Measurements from ENCODE around the gene TNNT2. TPM values are rescaled to one million over a fixed set of nuclear protein-coding genes. Genes with fewer than 3 reads are reported as not detected.
A peak's percentile ranks its signal among the peaks of the same experiment; 100 is the strongest.

TNNT2 gene
- total and polyA plus RNA-seq, 2 of the 8 experiments (the other 6 are each of a cell fraction or from before 2014, with no cell fraction given), result 3.1 to 21.0 TPM

GRCh38 chr1:201362906-201363305, 14.6 kb downstream of the TNNT2 start:
- Histone ChIP-seq H3K18ac (ENCODE audit: extremely low read depth, low read length) (no peak overlapping the region), H3K14ac (ENCODE audit: insufficient read length) (no peak overlapping the region), H3K9me3 (ENCODE audit: insufficient read depth in 2 of 2, low read depth in 1 of 2, low read length in 1 of 2) (no peaks in the 10 kb centered on the region), H3K9ac (replicated peaks in 1 of 4; ENCODE audit: extremely low read depth in 1 of 4, low read depth in 3 of 4, low read length in 3 of 4) (no peak overlapping the region), H3K4me3 (ENCODE audit: extremely low read depth in 1 of 4, insufficient read depth in 2 of 4, low read depth in 3 of 4, low read length in 4 of 4) (no peak overlapping the region), H2BK20ac (ENCODE audit: low read length) (no peak overlapping the region), H3K27ac (ENCODE audit: low read depth, low read length) (no peak overlapping the region), H2BK15ac (ENCODE audit: low read length) (no peak overlapping the region), H3K23me2 (ENCODE audit: low read depth, low read length) (no peaks in the 10 kb centered on the region), H2BK5ac (ENCODE audit: low read depth, low read length) (0 out of 2 replicates have a peak overlapping the region, but pooled peaks have one; percentile 44), H3K4me1 (replicated peaks in 1 of 4; ENCODE audit: control insufficient read depth in 3 of 4, insufficient read depth in 4 of 4, low read length in 3 of 4) (peaks cover 0 to 5% (median under 1%) of the 10 kb centered on the region in 4 experiments; a peak in 5 of 7 replicates), H2AK5ac (ENCODE audit: low read depth, low read length) (0 out of 2 replicates have a peak overlapping the region, but pooled peaks have one; percentile 34), H4K20me1 (replicated peaks in 1 of 2; ENCODE audit: control insufficient read depth in 1 of 2, insufficient read depth in 2 of 2, low read length in 2 of 2) (no peaks in the 10 kb centered on the region), H3K27me3 (replicated peaks in 1 of 4; ENCODE audit: control insufficient read depth in 3 of 4, extremely low read depth in 1 of 4, insufficient read depth in 3 of 4, low read length in 3 of 4) (no peaks in the 10 kb centered on the region), H3K36me3 (ENCODE audit: control insufficient read depth in 2 of 4, insufficient read depth in 4 of 4, low read length in 3 of 4) (no peaks in the 10 kb centered on the region), H3K4me2 (ENCODE audit: insufficient read depth in 1 of 2, low read depth in 2 of 2, low read length in 2 of 2) (no peak overlapping the region), H3K79me1 (ENCODE audit: low read depth, low read length) (no peaks in the 10 kb centered on the region), H4K5ac (ENCODE audit: insufficient read length, low read depth, low read length) (no peak overlapping the region), H2BK12ac (ENCODE audit: low read depth, low read length) (no peak overlapping the region), H3K4ac (replicated peaks; ENCODE audit: insufficient read length, low read depth, low read length) (no peak overlapping the region), H3K79me2 (ENCODE audit: control insufficient read depth in 1 of 2, insufficient read depth in 2 of 2, low read length in 2 of 2) (no peaks in the 10 kb centered on the region), H4K91ac (replicated peaks; ENCODE audit: insufficient read length, low read length) (no peak overlapping the region), H4K8ac (ENCODE audit: extremely low read depth, insufficient read depth, low read length) (no peak overlapping the region), H2BK120ac (replicated peaks; ENCODE audit: low read depth, low read length) (no peak overlapping the region), H3K56ac (replicated peaks; ENCODE audit: insufficient read length, low read depth, low read length) (no peak overlapping the region), H2AFZ (ENCODE audit: low read length) (no peak overlapping the region), H3K23ac (ENCODE audit: insufficient read length) (no peak overlapping the region)
- TF ChIP-seq HDAC6 (IDR thresholded peaks at IDR 0.05; ENCODE audit: low read depth, low read length) (no peak), JUND (IDR thresholded peaks at IDR 0.05; ENCODE audit: low read length) (no peak), RFX5 (IDR thresholded peaks at IDR 0.05; ENCODE audit: borderline replicate concordance, low read depth, low read length) (no peak), NANOG (IDR thresholded peaks at IDR 0.05; ENCODE audit: insufficient read depth, low read depth, low read length, poor library complexity, severe bottlenecking) (no peak), BRCA1 (IDR thresholded peaks at IDR 0.05; ENCODE audit: low read depth, low read length) (no peak), CEBPB (IDR thresholded peaks at IDR 0.05; ENCODE audit: low read depth, low read length) (no peak), GTF2F1 (IDR thresholded peaks at IDR 0.05; ENCODE audit: borderline replicate concordance, low read depth, low read length) (no peak), TCF12 (IDR thresholded peaks at IDR 0.05; ENCODE audit: low read depth, low read length) (no peak), CHD1 (IDR thresholded peaks at IDR 0.05; ENCODE audit: low read depth, low read length) (no peak)
- TF ChIP-seq, protein P1, sequence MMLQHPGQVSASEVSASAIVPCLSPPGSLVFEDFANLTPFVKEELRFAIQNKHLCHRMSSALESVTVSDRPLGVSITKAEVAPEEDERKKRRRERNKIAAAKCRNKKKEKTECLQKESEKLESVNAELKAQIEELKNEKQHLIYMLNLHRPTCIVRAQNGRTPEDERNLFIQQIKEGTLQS (IDR thresholded peaks at IDR 0.05; ENCODE audit: insufficient read depth, low read depth, low read length), result no peak
- ChIA-PET POLR2A (ENCODE audit: partially characterized antibody) (interaction anchor here (1.4 to 7.7 kb wide), 4 partner anchors 11 to 104 kb away, joined by 6 to 49 read pairs (median 18); partner anchors contain the start of gene LAD1), CTCF (ENCODE audit: partially characterized antibody) (interaction anchor here (0.6 to 14.7 kb wide), 24 partner anchors 9 to 276 kb away, joined by 3 to 275 read pairs (median 10); partner anchors contain the start of genes PKP1 and TNNT2)
- WGBS, 2 experiments (ENCODE audit: extremely low coverage in 1 of 2, insufficient coverage in 1 of 2, insufficient read length in 1 of 2, insufficient replicate concordance in 2 of 2, low coverage in 1 of 2, low lambda C conversion rate in 2 of 2, missing lambda C conversion rate in 1 of 2), result 92% methylated on average over 3 of the region's 3 CpGs; no CpG with 5 or more reads in 1 of the 2 experiments
- no peak for FAIRE-seq
- no peak for DNase-seq (ENCODE audit: low read depth in 1 of 2, low spot score in 2 of 2)

Data from H1 (cell line).